IPS DF 4.7 (cell line): ENCODE data around the gene ZFYVE28.
"Not testable (repeated sequence)": the region's sequence is repeated elsewhere in the genome, so short reads cannot be mapped to it uniquely, and the experiment has no call there.

ENCODE experiments used
- DNase-seq: peaks from one replicate; pipeline ENCODE4 v3.0.0-alpha.2; 2013; ENCODE audit warnings: low spot score; ENCODE audit errors: extremely low read depth

ZFYVE28 gene

GRCh38 chr4:2390784-2391421 lies 27.5 kb downstream of the ZFYVE28 start:
- DNase-seq: no peak

- DNase-seq: no peak
Measured at GRCh38 chr4:2390146-2390545, 28.3 kb downstream of the ZFYVE28 start.

GRCh38 chr4:2389691-2390090 lies 28.8 kb downstream of the ZFYVE28 start:
- no peak for DNase-seq

- DNase-seq: no peak
Measured at GRCh38 chr4:2388429-2389182, 29.8 kb downstream of the ZFYVE28 start.

- DNase-seq: no peak
Measured at GRCh38 chr4:2387829-2388228, 30.6 kb downstream of the ZFYVE28 start.

- no peak for DNase-seq
Measured at GRCh38 chr4:2387218-2387617, 31.2 kb downstream of the ZFYVE28 start.

GRCh38 chr4:2386717-2387116 lies 31.7 kb downstream of the ZFYVE28 start:
- DNase-seq: no peak

GRCh38 chr4:2385516-2385915 lies 32.9 kb downstream of the ZFYVE28 start:
- DNase-seq: no peak

- DNase-seq: no peak
Measured at GRCh38 chr4:2384245-2384644, 34.2 kb downstream of the ZFYVE28 start.

GRCh38 chr4:2383760-2384159 lies 34.7 kb downstream of the ZFYVE28 start:
- DNase-seq: no peak

GRCh38 chr4:2383220-2383631 lies 35.2 kb downstream of the ZFYVE28 start:
- not testable (repeated sequence) for DNase-seq

GRCh38 chr4:2382769-2383202 lies 35.7 kb downstream of the ZFYVE28 start:
- not testable (repeated sequence) for DNase-seq

GRCh38 chr4:2380589-2380988 lies 37.9 kb downstream of the ZFYVE28 start:
- not testable (repeated sequence) for DNase-seq

GRCh38 chr4:2378898-2379297 lies 39.5 kb downstream of the ZFYVE28 start:
- DNase-seq: no peak

GRCh38 chr4:2378401-2378800 lies 40.0 kb downstream of the ZFYVE28 start:
- no peak for DNase-seq

- no peak for DNase-seq
Measured at GRCh38 chr4:2377241-2377640, 41.2 kb downstream of the ZFYVE28 start.

GRCh38 chr4:2375427-2375826 lies 43.0 kb downstream of the ZFYVE28 start:
- no peak for DNase-seq

GRCh38 chr4:2373532-2373931 lies 44.9 kb downstream of the ZFYVE28 start:
- no peak for DNase-seq

GRCh38 chr4:2372488-2373030 lies 45.9 kb downstream of the ZFYVE28 start:
- DNase-seq: no peak

GRCh38 chr4:2371765-2372487 lies 46.5 kb downstream of the ZFYVE28 start:
- no peak for DNase-seq

GRCh38 chr4:2370597-2371320 lies 47.7 kb downstream of the ZFYVE28 start:
- DNase-seq: no peak
